ELR (cell line): ENCODE results near the gene SYNDIG1L.
"Not testable (repeated sequence)": the region's sequence is repeated elsewhere in the genome, so short reads cannot be mapped to it uniquely, and the experiment has no call there.

Source experiments
- DNase-seq: peaks from one replicate; pipeline ENCODE4 v3.0.0-alpha.2; 2015; ENCODE audit warnings: low read depth

SYNDIG1L gene

DNA sequence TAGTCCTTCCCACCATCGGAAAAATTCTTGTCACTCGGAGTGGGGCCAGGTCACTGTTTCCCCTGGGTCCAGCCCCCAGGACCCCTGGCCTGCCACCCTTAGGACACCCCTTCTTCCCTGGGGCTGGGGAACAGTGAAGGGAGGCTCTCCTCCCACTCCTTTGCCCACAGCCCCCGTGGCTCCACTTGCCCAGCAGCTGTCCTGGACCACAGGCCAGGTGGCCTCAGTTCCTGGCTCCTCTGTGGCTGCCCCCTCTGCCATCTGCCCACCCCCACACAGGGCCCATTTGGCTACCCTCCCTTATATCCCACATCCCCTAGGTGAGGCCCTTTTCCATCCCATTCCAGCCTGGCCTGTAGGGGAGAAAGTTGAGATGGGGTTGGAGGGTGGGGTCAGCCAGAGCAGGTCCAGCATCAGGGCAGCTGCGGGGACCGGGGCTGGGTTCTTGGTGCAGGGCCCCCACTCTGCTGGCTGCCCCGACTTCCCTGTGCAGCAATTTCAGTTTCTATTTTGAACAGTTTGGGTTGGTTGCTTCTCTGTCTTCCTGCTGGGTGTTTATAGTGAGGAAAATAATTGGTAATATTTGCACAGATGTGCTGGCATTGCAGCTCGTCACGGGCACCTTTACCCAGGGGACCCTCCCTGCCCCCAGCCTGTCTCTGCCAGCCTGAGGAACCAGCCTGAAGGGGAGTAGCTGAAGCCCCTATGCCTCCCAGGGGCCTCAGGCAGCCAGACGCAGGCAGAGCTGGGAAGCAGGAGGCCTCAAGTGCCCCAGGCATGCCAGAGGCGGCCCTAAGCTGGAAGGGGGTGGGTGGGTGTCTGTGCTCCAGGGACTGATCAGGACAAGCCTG lies 23.4 kb downstream of the SYNDIG1L start:
- no peak for DNase-seq

DNA sequence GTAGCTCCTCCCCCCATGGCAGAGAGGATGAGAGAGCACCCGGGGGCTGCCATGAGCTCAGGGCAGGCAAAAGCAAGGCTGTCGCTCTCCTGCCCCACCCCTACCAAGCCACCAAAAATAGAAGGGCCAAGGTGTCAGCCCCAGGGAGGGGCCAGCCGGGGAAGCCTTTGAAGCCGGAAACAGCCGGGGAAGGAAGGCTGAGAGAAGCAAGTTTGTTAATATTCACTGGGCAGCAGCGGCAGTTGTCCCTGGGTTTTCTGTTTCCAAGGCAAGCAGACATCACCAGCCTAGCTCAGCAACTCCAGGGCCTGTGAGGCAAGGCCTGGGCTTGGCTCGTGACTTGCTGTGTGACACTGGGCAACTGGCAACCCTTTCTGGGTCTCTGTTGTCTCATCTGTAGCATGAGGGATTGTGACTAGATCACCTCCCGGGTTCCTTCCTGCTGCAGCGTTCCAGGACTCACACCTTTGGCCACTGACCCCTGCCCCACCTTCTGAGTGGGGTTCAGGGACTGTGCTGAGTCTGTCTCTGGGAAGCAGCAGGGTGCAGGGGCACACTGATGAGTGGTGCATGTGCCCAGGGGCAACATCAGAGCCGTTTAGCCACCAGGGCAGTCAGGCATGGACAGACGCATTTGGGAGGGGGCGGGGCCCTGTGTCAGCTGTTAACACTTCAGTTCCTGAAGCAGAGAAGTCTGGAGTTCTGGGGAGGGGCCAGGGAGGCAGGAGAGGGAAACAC lies 24.3 kb downstream of the SYNDIG1L start:
- peak; percentile 20 for DNase-seq

DNA sequence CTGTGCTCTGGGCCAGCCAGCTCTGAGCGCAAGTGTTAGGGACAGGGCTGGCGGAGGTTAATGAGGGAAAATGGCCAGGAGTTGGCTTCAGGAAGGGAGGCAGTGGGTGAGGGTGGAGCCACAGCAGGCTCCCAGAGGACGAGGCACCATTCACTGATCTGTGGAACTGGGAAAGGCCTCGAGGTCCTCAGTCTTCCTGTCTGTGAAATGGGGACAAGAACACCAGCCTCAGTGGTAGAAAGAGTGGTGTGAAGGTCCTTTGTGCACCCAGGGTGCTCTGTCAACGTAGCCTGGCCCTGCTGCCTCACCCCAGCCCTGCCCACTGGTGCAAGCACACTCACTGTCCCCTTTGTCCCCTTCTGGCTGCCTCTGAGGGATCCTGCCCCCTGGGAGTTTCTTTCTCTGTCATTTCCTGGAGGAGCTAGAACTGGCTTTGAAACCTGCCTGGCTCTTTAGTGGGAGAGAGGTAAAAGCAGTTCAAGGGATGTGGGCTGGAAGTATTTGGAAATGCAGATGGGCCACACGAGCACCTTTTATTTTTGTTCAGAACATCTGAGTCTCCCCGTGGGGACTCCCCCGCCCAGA lies 25.0 kb downstream of the SYNDIG1L start:
- no peak for DNase-seq

DNA sequence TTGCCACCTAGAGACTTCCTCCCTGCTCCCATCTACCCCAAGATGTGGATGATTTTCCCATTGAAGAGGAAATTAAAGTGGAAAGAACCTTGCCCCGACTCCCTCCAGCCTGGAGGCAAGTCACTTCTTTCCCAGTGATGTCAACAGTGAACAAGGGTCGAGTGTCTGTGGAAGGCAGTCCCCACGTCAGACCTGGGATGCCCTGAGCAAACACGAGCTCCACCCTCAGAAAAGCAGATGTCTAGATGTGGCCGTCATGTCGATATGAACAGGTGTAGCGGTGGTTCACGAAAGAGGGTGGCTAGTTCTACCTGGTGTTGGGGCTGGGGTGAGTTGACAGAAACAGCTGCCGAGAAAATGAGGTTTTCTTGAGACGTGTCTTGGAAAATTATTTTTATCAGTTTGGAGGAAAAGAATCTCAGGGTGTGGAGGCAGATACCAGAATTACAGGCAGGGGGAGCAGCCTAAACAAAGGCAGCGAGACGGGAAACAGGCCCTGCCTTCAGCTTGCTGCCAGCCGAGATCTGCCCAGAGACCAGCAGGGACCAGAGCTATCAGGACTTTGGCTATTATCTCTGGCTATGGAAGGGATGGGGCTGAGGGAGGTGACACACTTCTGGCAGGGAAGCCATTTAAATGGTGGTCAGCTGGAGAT lies 25.9 kb downstream of the SYNDIG1L start:
- DNase-seq, result peak; percentile 43

DNA sequence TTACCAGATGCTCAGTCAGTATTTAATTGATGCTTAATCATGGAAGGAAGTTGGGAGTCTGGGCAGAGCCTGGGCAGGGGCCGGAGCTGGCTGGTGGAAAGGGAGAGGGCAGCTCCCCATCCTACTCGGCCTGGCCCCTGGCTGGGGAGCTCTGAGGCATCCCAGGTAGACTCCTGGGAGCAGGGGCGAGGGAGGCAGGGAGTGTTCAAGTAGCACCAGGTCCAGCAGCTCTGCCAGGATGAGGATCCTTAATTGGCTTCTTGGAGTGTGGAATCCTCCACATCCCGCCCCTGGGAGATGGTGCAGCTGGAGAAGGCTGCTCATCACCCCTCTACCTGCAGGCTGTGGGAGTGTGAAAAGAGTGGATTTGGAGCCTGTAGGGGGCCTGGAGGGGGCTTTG lies 30.9 kb downstream of the SYNDIG1L start:
- no peak for DNase-seq

DNA sequence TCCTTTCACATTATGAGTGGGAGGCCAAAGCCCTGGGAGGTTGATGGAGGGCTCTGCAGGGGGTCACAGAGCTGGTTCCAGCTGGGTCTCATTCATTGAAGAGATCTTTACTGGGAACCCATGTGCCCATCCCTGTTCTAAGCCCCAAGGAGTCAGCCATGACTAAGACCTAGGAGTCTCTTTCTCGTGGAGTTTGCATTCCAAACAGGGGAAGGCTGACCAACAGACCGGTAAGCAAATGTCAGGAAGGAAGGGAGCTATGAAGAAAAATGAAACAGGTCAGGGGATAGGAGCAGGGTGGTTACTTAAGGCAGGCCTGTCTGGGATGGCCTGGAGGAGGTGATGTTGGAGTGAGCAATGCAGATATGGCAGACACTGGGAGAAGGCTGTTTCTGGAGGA lies 31.5 kb downstream of the SYNDIG1L start:
- no peak for DNase-seq

DNA sequence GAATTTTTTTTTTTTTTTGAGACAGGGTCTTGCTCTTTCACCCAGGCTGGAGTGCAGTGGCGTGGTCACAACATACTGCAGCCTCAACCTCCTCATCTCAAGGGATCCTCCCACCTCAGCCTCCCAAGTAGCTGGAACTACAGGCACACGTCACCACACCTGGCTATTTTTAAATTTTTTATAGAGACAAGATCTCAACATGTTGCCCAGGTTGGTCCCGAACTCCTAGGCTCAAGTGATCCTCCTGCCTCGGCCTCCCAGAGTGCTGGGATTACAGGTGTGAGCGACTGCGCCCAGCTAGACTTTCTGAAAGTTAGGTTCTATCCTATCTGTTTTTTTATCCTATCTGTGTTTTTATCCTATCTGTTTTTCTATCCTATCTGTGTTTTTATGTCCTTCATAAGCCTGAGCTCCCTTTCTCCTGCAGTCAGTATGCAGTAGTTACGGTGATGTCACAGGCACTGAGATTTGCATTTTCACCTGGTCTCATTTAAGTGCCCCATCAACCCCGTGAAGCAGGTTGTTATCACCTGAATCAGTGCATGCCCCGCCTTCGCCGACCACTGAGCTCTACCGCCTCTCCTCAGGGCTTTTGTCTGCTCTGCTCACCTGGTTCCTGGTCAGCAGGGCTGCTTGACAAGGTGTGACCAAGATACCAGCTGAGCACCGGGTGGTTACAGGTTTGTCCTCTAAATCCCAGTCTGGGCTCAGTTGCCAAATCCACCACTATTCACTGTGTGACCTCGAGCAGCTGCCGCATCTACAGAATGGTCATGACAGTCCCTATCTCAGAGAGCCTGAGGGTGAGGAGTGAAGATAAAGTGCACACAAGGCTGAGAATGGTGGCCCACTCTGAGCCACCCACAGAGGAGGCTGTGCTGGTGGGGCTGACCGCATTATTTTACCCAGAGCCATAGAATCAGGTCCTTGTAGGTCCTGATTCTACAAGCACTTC lies 33.1 kb downstream of the SYNDIG1L start:
- DNase-seq, result no peak

DNA sequence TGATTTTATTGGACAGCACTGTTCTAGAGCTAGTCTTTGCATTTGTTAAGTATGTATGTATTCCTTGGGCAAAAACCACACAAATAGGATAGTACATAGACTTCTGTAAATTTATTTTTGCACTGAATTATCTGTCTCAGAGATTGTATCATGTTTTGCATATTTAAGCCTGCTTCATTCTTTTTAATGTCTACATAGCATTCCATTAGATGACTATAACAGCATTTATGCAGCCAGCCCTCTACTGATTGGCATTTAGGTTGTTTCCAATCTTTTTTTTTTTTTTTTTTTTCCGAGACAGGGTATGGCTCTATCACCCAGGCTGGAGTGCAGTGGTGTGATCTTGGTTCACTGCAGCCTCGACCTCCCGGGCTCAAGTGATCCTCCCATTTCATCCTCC lies 34.5 kb downstream of the SYNDIG1L start:
- DNase-seq, result no peak

DNA sequence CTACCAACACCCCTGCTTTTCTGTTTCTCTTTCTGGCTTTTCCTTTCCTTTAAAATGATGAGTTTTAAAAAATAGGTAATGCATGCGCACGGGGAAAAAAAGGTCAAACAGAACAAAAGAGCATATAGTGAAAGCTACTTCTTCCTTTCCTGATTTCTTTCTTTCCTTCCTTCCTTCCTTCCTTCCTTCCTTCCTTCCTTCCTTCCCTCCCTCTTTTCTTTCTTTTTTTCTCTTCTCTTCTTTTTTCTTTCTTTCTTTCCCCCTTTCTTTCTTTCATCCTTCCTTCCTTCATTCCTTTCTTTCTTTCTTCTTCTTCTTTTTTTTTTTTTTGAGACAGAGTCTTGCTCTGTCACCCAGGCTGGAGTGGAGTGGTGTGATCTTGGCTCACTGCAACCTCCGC lies 35.5 kb downstream of the SYNDIG1L start:
- not testable (repeated sequence) for DNase-seq

DNA sequence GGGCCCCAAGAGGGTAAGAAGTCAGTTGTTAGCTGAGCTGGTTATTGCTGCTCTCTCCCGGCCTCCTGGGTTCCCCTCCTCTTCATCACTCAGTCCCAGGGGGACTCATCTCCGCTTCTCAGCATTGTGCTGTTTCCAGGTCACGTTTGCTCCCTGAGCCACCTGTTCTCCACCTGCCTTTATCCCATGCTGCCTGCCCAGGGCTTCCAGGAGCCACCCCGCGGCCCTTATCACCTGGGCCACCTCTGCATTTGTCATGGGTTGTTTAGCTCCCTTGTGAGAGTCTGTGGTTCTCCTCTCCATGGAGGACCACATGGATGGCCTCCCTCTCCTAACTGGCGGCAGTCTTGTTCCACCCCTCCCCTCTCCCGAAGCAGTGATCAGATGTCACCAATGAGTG lies 36.0 kb downstream of the SYNDIG1L start:
- DNase-seq, result no peak

DNA sequence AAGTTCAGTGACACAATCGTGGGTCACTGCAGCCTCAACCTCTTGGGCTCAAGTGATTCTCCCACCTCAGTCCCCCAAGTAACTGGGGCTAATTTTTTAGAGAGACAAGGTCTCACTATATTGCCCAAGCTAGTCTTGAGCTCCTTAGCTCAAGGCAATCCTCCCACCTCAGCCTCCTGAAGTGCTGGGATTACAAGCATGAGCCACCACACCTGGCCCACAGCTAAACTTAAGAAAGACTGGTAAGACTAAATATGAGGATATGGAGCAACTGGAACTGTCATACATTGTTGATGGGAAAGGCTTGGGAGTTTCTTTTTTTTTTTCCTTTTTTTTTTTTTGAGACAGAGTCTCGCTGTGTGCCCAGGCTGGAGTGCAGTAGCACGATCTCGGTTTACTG lies 43.8 kb downstream of the SYNDIG1L start:
- DNase-seq, result no peak

DNA sequence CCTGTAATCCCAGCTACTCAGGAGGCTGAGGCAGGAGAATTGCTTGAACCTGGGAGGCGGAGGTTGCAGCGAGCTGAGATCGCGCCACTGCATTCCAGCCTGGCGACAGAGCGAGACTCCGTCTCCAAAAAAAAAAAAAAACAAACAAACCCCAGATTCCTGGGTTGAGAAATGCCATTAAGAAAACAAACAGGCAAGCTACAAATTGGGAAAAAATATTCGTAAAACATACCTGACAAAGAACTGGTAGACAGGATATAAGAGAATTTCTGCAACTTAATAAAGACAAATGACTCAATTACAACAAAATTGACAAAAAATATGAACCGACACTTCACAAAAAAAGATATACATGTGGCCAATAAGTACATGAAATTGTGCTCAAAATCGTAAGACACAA lies 44.4 kb downstream of the SYNDIG1L start:
- DNase-seq, result not testable (repeated sequence)

DNA sequence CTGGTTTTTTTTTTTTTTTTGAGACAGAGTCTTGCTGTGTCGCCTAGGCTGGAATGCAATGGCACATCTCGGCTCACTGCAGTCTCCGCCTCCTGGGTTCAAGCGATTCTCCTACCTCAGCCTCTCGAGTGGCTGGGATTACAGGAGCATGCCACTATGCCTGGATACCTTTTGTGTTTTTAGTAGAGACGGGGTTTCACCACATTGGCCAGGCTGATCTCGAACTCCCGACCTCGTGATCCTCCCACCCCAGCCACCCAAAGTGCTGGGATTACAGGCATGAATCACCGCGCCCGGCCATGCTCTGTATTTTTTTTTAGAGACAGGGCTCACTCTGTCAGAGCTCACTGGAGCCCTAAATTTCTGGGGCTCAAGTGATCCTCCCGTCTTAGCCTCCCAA lies 45.2 kb downstream of the SYNDIG1L start:
- DNase-seq, result no peak

DNA sequence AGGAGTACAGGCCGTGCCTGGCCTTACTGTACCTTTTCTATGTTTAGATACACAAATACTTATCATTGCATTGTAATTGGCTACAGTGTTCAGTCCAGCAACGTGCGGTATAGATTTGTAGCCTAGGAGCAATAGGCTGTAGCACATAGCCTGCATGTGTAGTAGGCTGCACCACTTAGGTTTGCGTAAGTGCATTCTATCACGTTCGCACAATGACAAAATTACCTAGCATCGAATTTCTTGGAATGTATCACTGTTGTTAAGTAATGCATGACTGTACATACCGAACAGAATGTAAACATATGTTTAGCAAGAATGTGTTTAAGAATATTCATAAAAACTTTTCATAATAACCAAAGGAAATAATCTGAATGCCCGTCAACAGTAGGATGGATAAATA lies 45.8 kb downstream of the SYNDIG1L start:
- DNase-seq, result no peak

DNA sequence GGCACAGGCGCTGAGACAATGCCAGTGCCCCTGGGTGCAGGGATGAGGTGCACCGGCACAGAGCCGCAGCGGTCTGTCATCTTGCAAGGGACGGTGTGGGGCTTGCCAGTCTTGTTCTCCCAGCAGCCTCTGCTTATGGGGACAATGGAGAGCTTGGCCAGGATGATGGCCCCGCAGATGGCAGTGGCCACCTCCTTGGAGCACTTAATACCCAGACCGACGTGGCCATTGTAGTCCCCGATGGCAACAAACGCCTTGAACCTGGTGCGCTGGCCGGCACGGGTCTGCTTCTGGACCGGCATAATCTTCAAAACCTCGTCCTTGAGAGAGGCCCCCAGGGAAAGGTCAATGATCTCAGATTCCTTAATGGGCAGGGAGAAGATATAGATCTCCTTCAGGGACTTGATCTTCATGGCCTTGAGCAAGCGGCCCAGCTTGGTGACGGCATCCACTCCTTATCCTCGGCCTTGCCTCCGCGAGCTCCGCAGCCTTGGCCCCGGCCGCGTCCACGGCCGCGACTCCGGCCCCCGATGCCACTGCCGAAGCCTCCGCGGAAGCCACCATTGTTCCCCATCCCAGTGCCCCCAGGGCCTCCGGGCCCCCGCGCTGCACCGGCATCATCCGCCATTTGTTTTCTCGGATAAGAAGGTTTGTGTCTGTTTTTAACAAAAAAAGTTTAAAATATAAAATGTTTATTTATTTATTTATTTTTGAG lies 47.9 kb downstream of the SYNDIG1L start:
- DNase-seq, result no peak

DNA sequence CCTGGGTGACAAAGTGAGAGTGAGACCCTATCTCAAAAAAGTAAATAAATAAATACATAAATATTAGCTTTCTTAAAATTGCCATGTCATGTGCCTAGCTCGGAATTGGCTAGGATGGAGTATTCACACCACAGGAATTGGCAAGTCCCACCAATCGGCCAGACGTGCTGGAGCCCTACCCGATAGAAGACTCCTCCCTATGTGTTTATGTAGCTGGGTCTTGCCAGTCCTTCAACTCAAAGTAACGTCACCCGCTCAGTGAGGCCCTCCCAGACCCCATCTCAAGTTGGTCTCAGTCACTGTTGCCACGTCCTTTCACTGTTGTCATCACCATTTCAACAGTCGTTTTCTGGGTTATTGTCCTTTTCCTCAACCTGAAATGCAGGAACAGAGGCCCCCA lies 57.6 kb downstream of the SYNDIG1L start:
- DNase-seq, result no peak

DNA sequence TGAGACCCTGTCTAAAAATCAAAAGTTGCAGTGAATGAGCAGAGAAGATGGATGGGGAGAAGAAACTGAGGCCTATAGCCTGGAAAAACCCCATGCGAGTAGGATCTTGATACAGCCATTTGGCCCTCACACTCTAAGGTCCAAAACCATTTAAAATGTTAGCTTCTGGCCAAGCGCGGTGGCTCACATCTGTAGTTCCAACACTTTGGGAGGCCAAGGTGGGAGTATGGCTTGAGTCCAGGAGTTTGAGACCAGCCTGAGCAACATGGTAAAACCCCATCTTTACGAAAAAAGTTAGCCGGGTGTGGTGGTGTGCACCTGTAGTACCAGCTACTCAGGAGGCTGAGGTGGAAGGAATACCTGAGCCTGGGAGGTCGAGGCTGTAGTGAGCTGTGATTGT lies 58.0 kb downstream of the SYNDIG1L start:
- no peak for DNase-seq

DNA sequence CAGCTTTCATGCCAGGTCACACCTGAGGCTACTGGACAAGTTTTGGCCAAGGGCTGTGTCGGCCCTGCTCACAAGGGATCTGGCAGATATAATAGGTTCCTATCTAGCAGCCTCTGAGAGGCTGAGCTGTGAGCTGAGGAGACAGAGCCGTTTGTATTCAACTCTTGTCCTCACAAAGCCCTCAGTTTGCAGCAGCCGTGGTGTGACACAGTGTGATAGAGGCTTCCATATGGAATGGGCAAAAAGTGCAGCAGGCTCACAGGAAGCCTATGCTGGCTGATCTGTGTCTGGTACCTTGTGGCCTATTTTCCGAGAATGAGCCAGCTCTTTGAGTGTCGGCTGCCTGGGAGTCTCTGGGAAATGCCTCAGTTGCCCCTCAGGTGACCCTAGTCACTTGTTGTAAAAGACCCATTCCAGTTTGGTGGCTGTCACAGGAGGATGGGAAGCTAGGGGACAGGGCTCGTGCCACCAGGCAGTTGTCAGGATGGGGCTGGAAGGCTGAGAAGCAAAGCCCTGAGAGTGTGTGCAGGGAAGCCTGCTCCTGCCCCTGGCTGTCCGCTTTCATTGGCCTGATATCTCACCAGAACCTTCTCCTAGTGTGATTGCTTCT lies 61.6 kb downstream of the SYNDIG1L start:
- DNase-seq, result no peak

DNA sequence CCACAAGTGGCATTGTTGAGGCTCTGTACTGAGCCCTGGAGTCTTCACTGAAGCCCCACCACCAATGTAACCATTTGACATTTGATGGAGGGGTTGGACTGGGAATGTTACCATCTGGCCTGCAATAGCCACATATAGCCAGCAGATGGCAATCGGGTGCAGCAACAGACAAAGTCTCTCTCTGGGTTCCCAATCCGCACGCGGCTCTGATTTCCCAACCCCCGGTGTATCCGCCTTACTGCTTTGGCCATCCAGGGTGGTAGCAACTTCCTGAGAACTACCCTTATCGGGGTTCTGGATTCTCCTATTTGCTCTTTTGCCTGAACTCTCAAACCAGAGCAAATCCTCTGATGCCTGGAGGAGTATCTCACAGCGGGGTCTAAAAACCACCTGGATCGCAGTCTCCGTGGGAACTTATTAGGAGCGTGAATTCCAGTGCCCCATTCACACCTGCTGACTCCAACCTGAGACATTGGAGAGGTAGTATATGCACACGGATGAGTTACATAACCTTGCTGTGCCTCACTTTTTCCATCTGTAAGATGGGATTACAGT lies 63.6 kb downstream of the SYNDIG1L start:
- DNase-seq, result peak; percentile 79

DNA sequence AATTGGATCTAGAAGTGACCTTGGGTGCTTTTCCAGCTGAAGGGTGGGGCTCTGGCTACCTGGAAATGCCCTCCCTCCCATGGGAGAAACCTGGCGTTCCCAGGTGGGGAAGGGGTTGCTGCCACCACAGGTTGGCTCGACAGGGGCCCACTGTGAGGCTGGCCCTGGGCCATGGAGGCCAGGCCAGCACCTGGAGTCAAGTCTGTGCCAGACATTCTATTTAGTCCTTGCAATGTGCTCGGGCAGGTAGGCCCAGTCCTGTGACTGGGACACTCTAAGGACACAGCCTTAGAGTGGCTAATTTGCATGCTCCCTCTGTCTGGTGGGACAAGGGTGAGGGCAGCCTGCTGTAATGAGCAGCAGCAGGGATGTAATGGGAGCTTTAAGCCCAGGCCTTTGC lies 65.8 kb downstream of the SYNDIG1L start:
- no peak for DNase-seq
